ENCODE results near the gene CNGA4. TPM values are rescaled to one million over a fixed set of nuclear protein-coding genes. Genes with fewer than 3 reads are reported as not detected.

The CNGA4 gene
- polyA plus RNA-seq, 1 donor from 2014 or later, result not detected

DNA sequence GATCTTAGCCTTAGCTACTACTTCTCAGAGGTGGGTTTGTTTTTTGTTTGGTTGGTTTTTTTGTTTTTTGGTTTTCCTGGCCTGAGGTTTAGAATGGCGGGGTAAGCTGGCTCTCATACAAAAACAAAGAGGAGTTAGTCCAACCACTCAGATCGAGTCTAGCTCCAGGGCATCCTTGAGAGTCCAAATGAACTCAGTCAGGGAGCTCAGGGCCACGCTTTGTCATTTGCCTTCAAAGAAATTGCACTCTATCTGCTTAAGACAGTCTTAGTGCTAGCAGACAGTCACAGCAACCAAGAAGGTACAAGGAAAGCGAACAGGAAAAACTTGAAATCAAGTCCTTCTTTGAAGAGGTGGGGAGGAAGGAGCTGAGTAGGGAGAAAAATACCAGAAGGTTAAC, 22.4 kb upstream of the CNGA4 start (continued):
- TF ChIP-seq EZH2 (IDR thresholded peaks at IDR 0.05; ENCODE audit: borderline replicate concordance, insufficient read depth, low read length, poor library complexity, severe bottlenecking), result no peak

- TF ChIP-seq, protein P1, sequence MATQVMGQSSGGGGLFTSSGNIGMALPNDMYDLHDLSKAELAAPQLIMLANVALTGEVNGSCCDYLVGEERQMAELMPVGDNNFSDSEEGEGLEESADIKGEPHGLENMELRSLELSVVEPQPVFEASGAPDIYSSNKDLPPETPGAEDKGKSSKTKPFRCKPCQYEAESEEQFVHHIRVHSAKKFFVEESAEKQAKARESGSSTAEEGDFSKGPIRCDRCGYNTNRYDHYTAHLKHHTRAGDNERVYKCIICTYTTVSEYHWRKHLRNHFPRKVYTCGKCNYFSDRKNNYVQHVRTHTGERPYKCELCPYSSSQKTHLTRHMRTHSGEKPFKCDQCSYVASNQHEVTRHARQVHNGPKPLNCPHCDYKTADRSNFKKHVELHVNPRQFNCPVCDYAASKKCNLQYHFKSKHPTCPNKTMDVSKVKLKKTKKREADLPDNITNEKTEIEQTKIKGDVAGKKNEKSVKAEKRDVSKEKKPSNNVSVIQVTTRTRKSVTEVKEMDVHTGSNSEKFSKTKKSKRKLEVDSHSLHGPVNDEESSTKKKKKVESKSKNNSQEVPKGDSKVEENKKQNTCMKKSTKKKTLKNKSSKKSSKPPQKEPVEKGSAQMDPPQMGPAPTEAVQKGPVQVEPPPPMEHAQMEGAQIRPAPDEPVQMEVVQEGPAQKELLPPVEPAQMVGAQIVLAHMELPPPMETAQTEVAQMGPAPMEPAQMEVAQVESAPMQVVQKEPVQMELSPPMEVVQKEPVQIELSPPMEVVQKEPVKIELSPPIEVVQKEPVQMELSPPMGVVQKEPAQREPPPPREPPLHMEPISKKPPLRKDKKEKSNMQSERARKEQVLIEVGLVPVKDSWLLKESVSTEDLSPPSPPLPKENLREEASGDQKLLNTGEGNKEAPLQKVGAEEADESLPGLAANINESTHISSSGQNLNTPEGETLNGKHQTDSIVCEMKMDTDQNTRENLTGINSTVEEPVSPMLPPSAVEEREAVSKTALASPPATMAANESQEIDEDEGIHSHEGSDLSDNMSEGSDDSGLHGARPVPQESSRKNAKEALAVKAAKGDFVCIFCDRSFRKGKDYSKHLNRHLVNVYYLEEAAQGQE (IDR thresholded peaks at IDR 0.05; ENCODE audit: borderline replicate concordance), result no peak
- TF ChIP-seq EP300 (conservative IDR thresholded peaks at IDR 0.05; ENCODE audit: poor library complexity, severe bottlenecking) (no peak), POLR2AphosphoS5 (IDR thresholded peaks at IDR 0.05) (no peak), EZH2 (IDR thresholded peaks at IDR 0.05; ENCODE audit: borderline replicate concordance, insufficient read depth, low read length, poor library complexity, severe bottlenecking) (no peak), RAD21 (conservative IDR thresholded peaks at IDR 0.05) (no peak), TAF1 (IDR thresholded peaks at IDR 0.05; ENCODE audit: low read depth) (no peak), MXI1 (conservative IDR thresholded peaks at IDR 0.05; ENCODE audit: poor library complexity, severe bottlenecking) (no peak), SMC3 (conservative IDR thresholded peaks at IDR 0.05; ENCODE audit: poor library complexity) (no peak)
- TF ChIP-seq, protein P2, sequence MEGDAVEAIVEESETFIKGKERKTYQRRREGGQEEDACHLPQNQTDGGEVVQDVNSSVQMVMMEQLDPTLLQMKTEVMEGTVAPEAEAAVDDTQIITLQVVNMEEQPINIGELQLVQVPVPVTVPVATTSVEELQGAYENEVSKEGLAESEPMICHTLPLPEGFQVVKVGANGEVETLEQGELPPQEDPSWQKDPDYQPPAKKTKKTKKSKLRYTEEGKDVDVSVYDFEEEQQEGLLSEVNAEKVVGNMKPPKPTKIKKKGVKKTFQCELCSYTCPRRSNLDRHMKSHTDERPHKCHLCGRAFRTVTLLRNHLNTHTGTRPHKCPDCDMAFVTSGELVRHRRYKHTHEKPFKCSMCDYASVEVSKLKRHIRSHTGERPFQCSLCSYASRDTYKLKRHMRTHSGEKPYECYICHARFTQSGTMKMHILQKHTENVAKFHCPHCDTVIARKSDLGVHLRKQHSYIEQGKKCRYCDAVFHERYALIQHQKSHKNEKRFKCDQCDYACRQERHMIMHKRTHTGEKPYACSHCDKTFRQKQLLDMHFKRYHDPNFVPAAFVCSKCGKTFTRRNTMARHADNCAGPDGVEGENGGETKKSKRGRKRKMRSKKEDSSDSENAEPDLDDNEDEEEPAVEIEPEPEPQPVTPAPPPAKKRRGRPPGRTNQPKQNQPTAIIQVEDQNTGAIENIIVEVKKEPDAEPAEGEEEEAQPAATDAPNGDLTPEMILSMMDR (IDR thresholded peaks at IDR 0.05; ENCODE audit: poor library complexity, severe bottlenecking), result no peak
- Histone ChIP-seq H3K4me2 (ENCODE audit: low read length) (no peak overlapping the region), H3K9me2 (ENCODE audit: insufficient read depth, low read length) (no peaks in the 10 kb centered on the region), H3K36me3 (ENCODE audit: insufficient read depth, low read length) (peaks cover 35% of the 10 kb centered on the region), H3K9ac (ENCODE audit: low read length) (no peak overlapping the region), H2AFZ (ENCODE audit: low read depth, low read length) (no peak overlapping the region), H3K27ac (ENCODE audit: low read length) (no peak overlapping the region), H3K4me3 (ENCODE audit: low read length) (no peak overlapping the region), H3K9me3 (ENCODE audit: low read length) (no peaks in the 10 kb centered on the region), H3K79me2 (replicated peaks; ENCODE audit: insufficient read depth, low read length) (no peaks in the 10 kb centered on the region), H3K27me3 (ENCODE audit: insufficient read depth, low read depth, low read length) (no peaks in the 10 kb centered on the region), H3F3A (ENCODE audit: insufficient read depth, low read length, poor library complexity, severe bottlenecking) (no peaks in the 10 kb centered on the region), H4K20me1 (ENCODE audit: insufficient read depth) (no peaks in the 10 kb centered on the region)
These were observed 21.2 kb upstream of the CNGA4 start for GRCh38 chr11:6217722-6218121.

DNA sequence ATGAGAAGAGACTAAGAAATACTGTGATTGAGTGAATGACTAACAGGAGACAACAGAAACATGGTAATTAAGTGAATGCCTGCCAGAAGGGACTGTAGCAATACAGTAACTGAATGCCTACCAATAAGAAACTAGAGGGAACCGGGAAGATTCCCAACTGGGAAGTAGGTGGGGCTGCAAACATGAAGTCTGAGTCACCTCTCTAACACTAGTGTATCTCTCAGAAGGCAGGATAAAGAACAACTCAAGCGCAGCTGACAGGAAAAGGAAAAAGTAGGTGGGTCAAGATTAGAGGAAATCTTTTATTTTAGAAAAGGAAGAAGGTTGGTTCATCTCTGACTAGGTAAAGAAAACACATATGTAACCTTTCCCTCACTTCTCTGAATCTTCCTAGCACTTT, 19.5 kb upstream of the CNGA4 start:
- Histone ChIP-seq H3K4me3 (ENCODE audit: low read length) (no peak overlapping the region), H3K9ac (ENCODE audit: low read length) (no peak overlapping the region), H3K27ac (ENCODE audit: low read length) (no peak overlapping the region), H3K9me3 (ENCODE audit: low read length) (no peaks in the 10 kb centered on the region), H2AFZ (ENCODE audit: low read depth, low read length) (no peak overlapping the region), H3K9me2 (ENCODE audit: insufficient read depth, low read length) (no peaks in the 10 kb centered on the region), H3K4me2 (ENCODE audit: low read length) (no peak overlapping the region), H3K36me3 (ENCODE audit: insufficient read depth, low read length) (peaks cover 27% of the 10 kb centered on the region), H3F3A (ENCODE audit: insufficient read depth, low read length, poor library complexity, severe bottlenecking) (no peaks in the 10 kb centered on the region), H3K79me2 (replicated peaks; ENCODE audit: insufficient read depth, low read length) (no peaks in the 10 kb centered on the region), H3K27me3 (ENCODE audit: insufficient read depth, low read depth, low read length) (no peaks in the 10 kb centered on the region), H4K20me1 (ENCODE audit: insufficient read depth) (no peaks in the 10 kb centered on the region)
- TF ChIP-seq EZH2 (IDR thresholded peaks at IDR 0.05; ENCODE audit: borderline replicate concordance, insufficient read depth, low read length, poor library complexity, severe bottlenecking), result no peak
- TF ChIP-seq POLR2AphosphoS5 (IDR thresholded peaks at IDR 0.05), result no peak
- no peak for TF ChIP-seq TAF1 (IDR thresholded peaks at IDR 0.05; ENCODE audit: low read depth)
- no peak for TF ChIP-seq SMC3 (conservative IDR thresholded peaks at IDR 0.05; ENCODE audit: poor library complexity)
- TF ChIP-seq EP300 (conservative IDR thresholded peaks at IDR 0.05; ENCODE audit: poor library complexity, severe bottlenecking), result no peak
- TF ChIP-seq, protein P1 (IDR thresholded peaks at IDR 0.05; ENCODE audit: borderline replicate concordance), result no peak
- TF ChIP-seq MXI1 (conservative IDR thresholded peaks at IDR 0.05; ENCODE audit: poor library complexity, severe bottlenecking), result no peak
